GM12878 (cell line): ENCODE measurements around the gene TOP2A.

Source experiments
- CEBPB ChIP-seq, 2 experiments: fragments of 150-350 bp in 1 of 2; IDR thresholded peaks; 2 replicates each; pipeline ENCODE4 v1.6.1; 2012 to 2014; ENCODE audit warnings: low read depth in 2 of 2, low read length in 2 of 2, borderline replicate concordance in 1 of 2, inconsistent platforms in 1 of 2
- DPF2 ChIP-seq: fragments of 450-650 bp; IDR thresholded peaks from 2 replicates; pipeline ENCODE4 v1.6.1; 2017; ENCODE audit warnings: mild to moderate bottlenecking
- EZH2 ChIP-seq: IDR thresholded peaks from 2 replicates; pipeline ENCODE4 v1.6.1; 2012; ENCODE audit warnings: low read depth, mild to moderate bottlenecking, control low read depth, inconsistent platforms, low read length, borderline replicate concordance; ENCODE audit not compliant: control insufficient read depth
- GABPA ChIP-seq: IDR thresholded peaks from 2 replicates; pipeline ENCODE4 v1.6.1; 2014; ENCODE audit warnings: antibody characterized with exemption, low read depth, mild to moderate bottlenecking, inconsistent platforms
- ZNF622 ChIP-seq: fragments of 450-650 bp; IDR thresholded peaks from 2 replicates; pipeline ENCODE4 v1.6.1; 2017; ENCODE audit warnings: mild to moderate bottlenecking, inconsistent platforms
- TF ChIP-seq, protein P1 (sequence below): fragments of 450-650 bp; IDR thresholded peaks from 2 replicates; pipeline ENCODE4 v1.6.1; 2017; ENCODE audit warnings: mild to moderate bottlenecking
- TF ChIP-seq, protein P2 (sequence below), 3 experiments: IDR thresholded peaks in 2 of 3; conservative IDR thresholded peaks in 1 of 3; 2 replicates each; pipeline ENCODE4 v1.5.1; 2011; ENCODE audit warnings: low read depth in 3 of 3, low read length in 3 of 3, mild to moderate bottlenecking in 3 of 3, control low read depth in 2 of 3, moderate library complexity in 2 of 3, inconsistent platforms in 1 of 3, mixed read lengths in 1 of 3; ENCODE audit not compliant: control insufficient read depth in 2 of 3, insufficient read depth in 1 of 3; ENCODE audit errors: extremely low read depth in 1 of 3
- TF ChIP-seq, protein P3 (sequence below): IDR thresholded peaks from 2 replicates; pipeline ENCODE4 v1.6.1; 2012; ENCODE audit warnings: improper control_type of control experiment, low read depth, low read length; ENCODE audit not compliant: insufficient replicate concordance

DNA sequence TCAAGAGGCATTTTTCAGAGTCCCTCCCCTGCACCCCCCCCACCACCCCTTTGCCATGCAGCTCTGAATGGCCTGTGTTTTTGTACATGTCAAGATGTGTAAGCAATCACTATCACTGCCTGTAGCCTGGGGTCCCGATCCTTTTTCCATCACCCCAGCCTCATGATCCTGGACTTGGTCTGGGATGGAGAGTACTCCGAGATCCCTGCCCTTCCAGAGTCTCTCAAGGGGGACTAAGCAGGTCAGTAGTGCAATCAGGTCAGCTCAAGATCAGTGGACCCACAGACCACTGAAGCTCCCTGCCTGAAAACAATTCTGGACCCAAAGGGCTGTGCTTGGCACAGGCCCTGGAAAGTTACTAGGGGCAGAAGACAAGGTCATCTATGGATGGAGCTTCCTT is 45.7 kb downstream of the TOP2A start:
- TF ChIP-seq GABPA, result no peak
- TF ChIP-seq, protein P1, sequence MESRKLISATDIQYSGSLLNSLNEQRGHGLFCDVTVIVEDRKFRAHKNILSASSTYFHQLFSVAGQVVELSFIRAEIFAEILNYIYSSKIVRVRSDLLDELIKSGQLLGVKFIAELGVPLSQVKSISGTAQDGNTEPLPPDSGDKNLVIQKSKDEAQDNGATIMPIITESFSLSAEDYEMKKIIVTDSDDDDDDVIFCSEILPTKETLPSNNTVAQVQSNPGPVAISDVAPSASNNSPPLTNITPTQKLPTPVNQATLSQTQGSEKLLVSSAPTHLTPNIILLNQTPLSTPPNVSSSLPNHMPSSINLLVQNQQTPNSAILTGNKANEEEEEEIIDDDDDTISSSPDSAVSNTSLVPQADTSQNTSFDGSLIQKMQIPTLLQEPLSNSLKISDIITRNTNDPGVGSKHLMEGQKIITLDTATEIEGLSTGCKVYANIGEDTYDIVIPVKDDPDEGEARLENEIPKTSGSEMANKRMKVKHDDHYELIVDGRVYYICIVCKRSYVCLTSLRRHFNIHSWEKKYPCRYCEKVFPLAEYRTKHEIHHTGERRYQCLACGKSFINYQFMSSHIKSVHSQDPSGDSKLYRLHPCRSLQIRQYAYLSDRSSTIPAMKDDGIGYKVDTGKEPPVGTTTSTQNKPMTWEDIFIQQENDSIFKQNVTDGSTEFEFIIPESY, result no peak
- TF ChIP-seq, protein P2, sequence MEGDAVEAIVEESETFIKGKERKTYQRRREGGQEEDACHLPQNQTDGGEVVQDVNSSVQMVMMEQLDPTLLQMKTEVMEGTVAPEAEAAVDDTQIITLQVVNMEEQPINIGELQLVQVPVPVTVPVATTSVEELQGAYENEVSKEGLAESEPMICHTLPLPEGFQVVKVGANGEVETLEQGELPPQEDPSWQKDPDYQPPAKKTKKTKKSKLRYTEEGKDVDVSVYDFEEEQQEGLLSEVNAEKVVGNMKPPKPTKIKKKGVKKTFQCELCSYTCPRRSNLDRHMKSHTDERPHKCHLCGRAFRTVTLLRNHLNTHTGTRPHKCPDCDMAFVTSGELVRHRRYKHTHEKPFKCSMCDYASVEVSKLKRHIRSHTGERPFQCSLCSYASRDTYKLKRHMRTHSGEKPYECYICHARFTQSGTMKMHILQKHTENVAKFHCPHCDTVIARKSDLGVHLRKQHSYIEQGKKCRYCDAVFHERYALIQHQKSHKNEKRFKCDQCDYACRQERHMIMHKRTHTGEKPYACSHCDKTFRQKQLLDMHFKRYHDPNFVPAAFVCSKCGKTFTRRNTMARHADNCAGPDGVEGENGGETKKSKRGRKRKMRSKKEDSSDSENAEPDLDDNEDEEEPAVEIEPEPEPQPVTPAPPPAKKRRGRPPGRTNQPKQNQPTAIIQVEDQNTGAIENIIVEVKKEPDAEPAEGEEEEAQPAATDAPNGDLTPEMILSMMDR (IDR thresholded peaks at IDR 0.05 in 2 of 3, conservative IDR thresholded peaks at IDR 0.05 in 1 of 3; ENCODE audit: control insufficient read depth in 2 of 3, extremely low read depth in 1 of 3, insufficient read depth in 1 of 3, low read depth in 3 of 3, low read length in 3 of 3), result no peak
- no peak for TF ChIP-seq EZH2
- TF ChIP-seq DPF2, result no peak
- TF ChIP-seq, protein P3, sequence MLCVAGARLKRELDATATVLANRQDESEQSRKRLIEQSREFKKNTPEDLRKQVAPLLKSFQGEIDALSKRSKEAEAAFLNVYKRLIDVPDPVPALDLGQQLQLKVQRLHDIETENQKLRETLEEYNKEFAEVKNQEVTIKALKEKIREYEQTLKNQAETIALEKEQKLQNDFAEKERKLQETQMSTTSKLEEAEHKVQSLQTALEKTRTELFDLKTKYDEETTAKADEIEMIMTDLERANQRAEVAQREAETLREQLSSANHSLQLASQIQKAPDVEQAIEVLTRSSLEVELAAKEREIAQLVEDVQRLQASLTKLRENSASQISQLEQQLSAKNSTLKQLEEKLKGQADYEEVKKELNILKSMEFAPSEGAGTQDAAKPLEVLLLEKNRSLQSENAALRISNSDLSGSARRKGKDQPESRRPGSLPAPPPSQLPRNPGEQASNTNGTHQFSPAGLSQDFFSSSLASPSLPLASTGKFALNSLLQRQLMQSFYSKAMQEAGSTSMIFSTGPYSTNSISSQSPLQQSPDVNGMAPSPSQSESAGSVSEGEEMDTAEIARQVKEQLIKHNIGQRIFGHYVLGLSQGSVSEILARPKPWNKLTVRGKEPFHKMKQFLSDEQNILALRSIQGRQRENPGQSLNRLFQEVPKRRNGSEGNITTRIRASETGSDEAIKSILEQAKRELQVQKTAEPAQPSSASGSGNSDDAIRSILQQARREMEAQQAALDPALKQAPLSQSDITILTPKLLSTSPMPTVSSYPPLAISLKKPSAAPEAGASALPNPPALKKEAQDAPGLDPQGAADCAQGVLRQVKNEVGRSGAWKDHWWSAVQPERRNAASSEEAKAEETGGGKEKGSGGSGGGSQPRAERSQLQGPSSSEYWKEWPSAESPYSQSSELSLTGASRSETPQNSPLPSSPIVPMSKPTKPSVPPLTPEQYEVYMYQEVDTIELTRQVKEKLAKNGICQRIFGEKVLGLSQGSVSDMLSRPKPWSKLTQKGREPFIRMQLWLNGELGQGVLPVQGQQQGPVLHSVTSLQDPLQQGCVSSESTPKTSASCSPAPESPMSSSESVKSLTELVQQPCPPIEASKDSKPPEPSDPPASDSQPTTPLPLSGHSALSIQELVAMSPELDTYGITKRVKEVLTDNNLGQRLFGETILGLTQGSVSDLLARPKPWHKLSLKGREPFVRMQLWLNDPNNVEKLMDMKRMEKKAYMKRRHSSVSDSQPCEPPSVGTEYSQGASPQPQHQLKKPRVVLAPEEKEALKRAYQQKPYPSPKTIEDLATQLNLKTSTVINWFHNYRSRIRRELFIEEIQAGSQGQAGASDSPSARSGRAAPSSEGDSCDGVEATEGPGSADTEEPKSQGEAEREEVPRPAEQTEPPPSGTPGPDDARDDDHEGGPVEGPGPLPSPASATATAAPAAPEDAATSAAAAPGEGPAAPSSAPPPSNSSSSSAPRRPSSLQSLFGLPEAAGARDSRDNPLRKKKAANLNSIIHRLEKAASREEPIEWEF, result no peak
- TF ChIP-seq CEBPB (IDR thresholded peaks at IDR 0.05; ENCODE audit: borderline replicate concordance in 1 of 2, low read depth in 2 of 2, low read length in 2 of 2), result no peak
- no peak for TF ChIP-seq ZNF622
